ENCODE results near the gene DENND6B. TPM values are rescaled to one million over a fixed set of nuclear protein-coding genes. Genes with fewer than 3 reads are reported as not detected.

DENND6B gene
- total and polyA plus RNA-seq, 2 of the 13 experiments (the other 11 are each of a cell fraction or from before 2014, with no cell fraction given): 0.95 to 3.8 TPM

DNA sequence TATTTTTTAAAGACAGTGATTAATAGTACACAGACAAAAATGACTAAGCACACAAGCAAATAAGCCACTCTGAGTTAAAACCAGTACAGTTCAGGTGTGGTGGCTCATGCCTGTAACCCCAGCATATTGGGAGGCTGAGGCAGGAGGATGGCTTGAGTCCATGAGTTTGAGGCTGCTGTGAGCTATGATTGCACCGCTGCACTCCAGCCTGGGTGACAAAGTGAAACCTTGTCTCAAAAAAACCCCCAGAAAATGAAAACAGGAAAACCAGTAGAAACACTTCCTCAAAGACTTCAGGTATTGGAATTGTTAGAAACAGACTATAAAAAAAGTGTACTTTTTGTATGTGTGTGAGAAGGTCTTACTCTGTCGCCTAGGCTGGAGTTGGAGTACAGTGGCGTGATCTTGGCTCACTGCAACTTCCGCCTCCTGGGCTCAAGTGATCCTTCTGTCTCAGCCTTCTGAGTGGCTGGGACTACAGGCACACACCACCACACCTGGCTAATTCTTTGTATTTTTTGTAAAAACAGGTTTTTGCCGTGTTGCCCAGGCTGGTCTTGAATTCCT lies 49.4 kb upstream of the DENND6B start:
- intact Hi-C loops (cut with micrococcal nuclease; ENCODE audit: unreplicated experiment): no loop called here
- no peak for ATAC-seq

More for the DNA sequence above, 49.4 kb upstream of the DENND6B start:
- H2AFZ ChIP-seq (ENCODE audit: low read length): no peak overlapping the region
- no TSS peak for BruUV-seq (replicated peaks)
- ChIA-PET CTCF (ENCODE audit: low intra/inter-chr PET ratio, low total read pairs) (no interaction called here), POLR2A (no interaction called here)
- H3K4me1 ChIP-seq (ENCODE audit: insufficient read depth, low read length): no peaks in the 10 kb centered on the region; the same call in 1 of the 2 replicates
- WGBS (ENCODE audit: low lambda C conversion rate): 97% methylated on average over 5 of the region's 5 CpGs
- peaks cover 9 to 36% of the 10 kb centered on the region in 2 experiments for H3K36me3 ChIP-seq (replicated peaks in 1 of 2; ENCODE audit: control insufficient read depth in 1 of 2, insufficient read depth in 2 of 2, low read length in 2 of 2)
- no peaks in the 10 kb centered on the region for H3K27me3 ChIP-seq (ENCODE audit: control insufficient read depth in 1 of 2, insufficient read depth in 2 of 2, low read length in 2 of 2)
- no peaks in the 10 kb centered on the region for H4K20me1 ChIP-seq (ENCODE audit: insufficient read depth, low read length)
- no peaks in the 10 kb centered on the region for H3K79me2 ChIP-seq (ENCODE audit: insufficient read depth, low read length)
- no peak overlapping the region for H3K4me3 ChIP-seq (replicated peaks in 1 of 3; ENCODE audit: insufficient read depth in 1 of 3, low read depth in 2 of 3, low read length in 3 of 3)
- H3K27ac ChIP-seq (ENCODE audit: extremely low read length, insufficient read depth, low read length): no peak overlapping the region
- no peak overlapping the region for H3K9ac ChIP-seq (ENCODE audit: insufficient read depth, low read depth, low read length)
- no peaks in the 10 kb centered on the region for H3K9me3 ChIP-seq (ENCODE audit: low read length)
- no peak overlapping the region for H3K4me2 ChIP-seq (ENCODE audit: low read depth, low read length)
- TF ChIP-seq ZNF235 (CRISPR knock-in tag; IDR thresholded peaks at IDR 0.05; ENCODE audit: borderline replicate concordance): no peak
- TF ChIP-seq, protein P1, sequence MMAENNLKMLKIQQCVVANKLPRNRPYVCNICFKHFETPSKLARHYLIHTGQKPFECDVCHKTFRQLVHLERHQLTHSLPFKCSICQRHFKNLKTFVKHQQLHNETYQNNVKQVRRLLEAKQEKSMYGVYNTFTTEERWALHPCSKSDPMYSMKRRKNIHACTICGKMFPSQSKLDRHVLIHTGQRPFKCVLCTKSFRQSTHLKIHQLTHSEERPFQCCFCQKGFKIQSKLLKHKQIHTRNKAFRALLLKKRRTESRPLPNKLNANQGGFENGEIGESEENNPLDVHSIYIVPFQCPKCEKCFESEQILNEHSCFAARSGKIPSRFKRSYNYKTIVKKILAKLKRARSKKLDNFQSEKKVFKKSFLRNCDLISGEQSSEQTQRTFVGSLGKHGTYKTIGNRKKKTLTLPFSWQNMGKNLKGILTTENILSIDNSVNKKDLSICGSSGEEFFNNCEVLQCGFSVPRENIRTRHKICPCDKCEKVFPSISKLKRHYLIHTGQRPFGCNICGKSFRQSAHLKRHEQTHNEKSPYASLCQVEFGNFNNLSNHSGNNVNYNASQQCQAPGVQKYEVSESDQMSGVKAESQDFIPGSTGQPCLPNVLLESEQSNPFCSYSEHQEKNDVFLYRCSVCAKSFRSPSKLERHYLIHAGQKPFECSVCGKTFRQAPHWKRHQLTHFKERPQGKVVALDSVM (CRISPR knock-in tag; IDR thresholded peaks at IDR 0.05): peak; percentile 51; the same call in 1 of the 2 replicates
- TF ChIP-seq, protein P2, sequence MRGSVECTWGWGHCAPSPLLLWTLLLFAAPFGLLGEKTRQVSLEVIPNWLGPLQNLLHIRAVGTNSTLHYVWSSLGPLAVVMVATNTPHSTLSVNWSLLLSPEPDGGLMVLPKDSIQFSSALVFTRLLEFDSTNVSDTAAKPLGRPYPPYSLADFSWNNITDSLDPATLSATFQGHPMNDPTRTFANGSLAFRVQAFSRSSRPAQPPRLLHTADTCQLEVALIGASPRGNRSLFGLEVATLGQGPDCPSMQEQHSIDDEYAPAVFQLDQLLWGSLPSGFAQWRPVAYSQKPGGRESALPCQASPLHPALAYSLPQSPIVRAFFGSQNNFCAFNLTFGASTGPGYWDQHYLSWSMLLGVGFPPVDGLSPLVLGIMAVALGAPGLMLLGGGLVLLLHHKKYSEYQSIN (CRISPR knock-in tag; IDR thresholded peaks at IDR 0.05; ENCODE audit: borderline replicate concordance): no peak
- DNase-seq (ENCODE audit: low spot score) (no peak), FAIRE-seq (no peak)
- in situ Hi-C loops (cut with HindIII; ENCODE audit: extremely low pct_ligation_motif_present, low pct_unique_long_range_greater_than_20kb): no loop called here

All from HepG2 (cell line).